Uterus (tissue), 4 donors: ENCODE results near the gene SPP1. TPM values are rescaled to one million over a fixed set of nuclear protein-coding genes. Genes with fewer than 3 reads are reported as not detected.
A peak's percentile ranks its signal among the peaks of the same experiment; 100 is the strongest.
"Not testable (repeated sequence)": the region's sequence is repeated elsewhere in the genome, so short reads cannot be mapped to it uniquely, and the experiment has no call there.

Source experiments
- DNase-seq, 2 donors: peaks; one replicate each; pipeline ENCODE4 v3.0.0-alpha.2; 2019 to 2020
- H3K27ac ChIP-seq, 2 donors: fragments of 200-600 bp; sonication (generic); 1 replicate in 1 of 2; 2 replicates in 1 of 2; pipeline ENCODE4 v1.5.1; 2016 to 2018
- H3K27me3 ChIP-seq, 2 donors: fragments of 200-600 bp; sonication (generic); one replicate each; pipeline ENCODE4 v1.5.1; 2018 to 2019; ENCODE audit warnings: control low read depth in 1 of 2
- H3K36me3 ChIP-seq, 2 donors: fragments of 200-600 bp; sonication (generic); one replicate each; pipeline ENCODE4 v1.5.1; 2019; ENCODE audit warnings: control low read depth in 1 of 2
- H3K4me1 ChIP-seq, 2 donors: fragments of 200-600 bp; sonication (generic); one replicate each; pipeline ENCODE4 v1.5.1; 2018 to 2019; ENCODE audit warnings: control low read depth in 1 of 2
- H3K4me3 ChIP-seq, 2 donors: fragments of 200-600 bp; sonication (generic); 1 replicate in 1 of 2; 2 replicates in 1 of 2; pipeline ENCODE4 v1.5.1; 2018 to 2019; ENCODE audit warnings: mild to moderate bottlenecking in 1 of 2
- H3K9me3 ChIP-seq, 2 donors: fragments of 200-600 bp; sonication (generic); one replicate each; pipeline ENCODE4 v1.5.1; 2019; ENCODE audit warnings: control low read depth in 1 of 2
- CTCF ChIP-seq, 4 experiments: fragments of 200-600 bp in 2 of 4; fragments of 450-650 bp in 2 of 4; sonication (generic) in 2 of 4; IDR thresholded peaks; one replicate each; pipeline ENCODE4 v1.5.1; 2016 to 2019; ENCODE audit warnings: antibody characterized with exemption in 4 of 4, mild to moderate bottlenecking in 2 of 4, moderate library complexity in 1 of 4
- POLR2A ChIP-seq, 2 donors: fragments of 450-650 bp; IDR thresholded peaks; one replicate each; pipeline ENCODE4 v1.6.1; 2016; ENCODE audit warnings: antibody characterized with exemption in 2 of 2, mild to moderate bottlenecking in 1 of 2, moderate library complexity in 1 of 2
- intact Hi-C: fragments of 100-400 bp; cut with DNase I; formaldehyde crosslinking; loops from one replicate; pipeline ENCODE4 v1.15.1; 2023; ENCODE audit warnings: low total_unique reads
- total RNA-seq, 4 donors: library from RNA; depleted of rRNA in 3 of 4; stranded (reverse); fragments of >200 nt in 3 of 4; gene quantifications; one replicate each; pipeline versions ENCODE4 v1.1.0 to v1.2.4, GENCODE V29; 2014 to 2023
- donor health status: DM: yes; HTN: yes; CAD: no.

Gene SPP1
- total RNA-seq, 4 donors from 2014 or later: 10.1 to 98.6 TPM; not detected in 2

- Histone ChIP-seq H3K27ac (peak overlapping the region; percentile 97 to 99), H3K4me3 (no peak overlapping the region), H3K36me3 (no peaks in the 10 kb centered on the region), H3K4me1 (peaks cover 0 to 27% of the 10 kb centered on the region in 2 donors), H3K27me3 (no peaks in the 10 kb centered on the region), H3K9me3 (peaks cover 0 to 4% of the 10 kb centered on the region in 2 donors)
- DNase-seq: peak in 1 of 2 donors; percentile 59
- intact Hi-C loops: no loop called here
- TF ChIP-seq CTCF (IDR thresholded peaks at IDR 0.05): no peak
- no peak for TF ChIP-seq POLR2A (IDR thresholded peaks at IDR 0.05)
These were observed 46.3 kb downstream of the SPP1 start for GRCh38 chr4:88021824-88022223.

GRCh38 chr4:88022289-88022688 is 46.8 kb downstream of the SPP1 start:
- no peak for TF ChIP-seq CTCF (IDR thresholded peaks at IDR 0.05)
- no peak for TF ChIP-seq POLR2A (IDR thresholded peaks at IDR 0.05)
- Histone ChIP-seq H3K36me3 (no peaks in the 10 kb centered on the region), H3K9me3 (peaks cover 0 to 4% of the 10 kb centered on the region in 2 donors), H3K4me3 (no peak overlapping the region), H3K27me3 (no peaks in the 10 kb centered on the region), H3K4me1 (peaks cover 0 to 22% of the 10 kb centered on the region in 2 donors), H3K27ac (peak overlapping the region; percentile 97 to 99)
- intact Hi-C loops: no loop called here
- DNase-seq: no peak

- H3K9me3 ChIP-seq, H3K27me3 ChIP-seq, DNase-seq, H3K36me3 ChIP-seq, H3K4me1 ChIP-seq, H3K27ac ChIP-seq, H3K4me3 ChIP-seq, intact Hi-C loops: not testable (repeated sequence)
These were observed 50.6 kb downstream of the SPP1 start for GRCh38 chr4:88025868-88026661.

- H3K27ac ChIP-seq: peak overlapping the region; percentile 60 to 79
- no peaks in the 10 kb centered on the region for H3K36me3 ChIP-seq
- intact Hi-C loops: no loop called here
- TF ChIP-seq POLR2A (IDR thresholded peaks at IDR 0.05) (no peak), CTCF (IDR thresholded peaks at IDR 0.05) (no peak)
- no peak for DNase-seq
- peaks cover 0 to 4% of the 10 kb centered on the region in 2 donors for H3K9me3 ChIP-seq
- H3K4me1 ChIP-seq: peaks cover 0 to 10% of the 10 kb centered on the region in 2 donors
- no peaks in the 10 kb centered on the region for H3K27me3 ChIP-seq
- no peak overlapping the region for H3K4me3 ChIP-seq
These were observed 52.4 kb downstream of the SPP1 start for GRCh38 chr4:88027611-88028608.

GRCh38 chr4:88028946-88029345 is 53.4 kb downstream of the SPP1 start:
- Histone ChIP-seq H3K27me3 (no peaks in the 10 kb centered on the region), H3K4me3 (no peak overlapping the region), H3K4me1 (peaks cover 0 to 6% of the 10 kb centered on the region in 2 donors), H3K9me3 (peaks cover 0 to 4% of the 10 kb centered on the region in 2 donors), H3K27ac (peak overlapping the region; percentile 60 to 79), H3K36me3 (no peaks in the 10 kb centered on the region)
- intact Hi-C loops: no loop called here
- TF ChIP-seq POLR2A (IDR thresholded peaks at IDR 0.05) (no peak), CTCF (IDR thresholded peaks at IDR 0.05) (no peak)
- no peak for DNase-seq
